Stromal cell of bone marrow (primary cell): ENCODE results near the gene DENND2D.

ENCODE experiments used
- DNase-seq: peaks from one replicate; pipeline ENCODE4 v3.0.0-alpha.2; 2012; ENCODE audit warnings: low read depth

Gene DENND2D

GRCh38 chr1:111202707-111203623 is 2.5 kb upstream of the DENND2D start:
- DNase-seq, result no peak

DNA sequence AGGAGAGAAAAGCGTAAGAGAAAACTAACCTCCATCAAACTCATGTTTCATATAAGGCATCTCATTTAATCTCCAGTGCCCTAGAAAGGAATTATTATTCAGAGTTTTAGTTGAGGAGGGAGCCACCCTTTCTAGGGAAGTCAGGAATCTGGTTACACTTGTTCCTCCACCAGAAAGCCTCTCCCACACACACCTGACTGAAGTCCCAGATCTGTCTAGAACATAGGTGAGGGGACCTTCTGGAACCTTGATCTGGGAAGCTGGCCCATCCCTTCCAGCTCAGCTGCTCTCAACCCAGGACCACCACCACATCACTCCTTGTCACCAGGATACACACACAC is 1.9 kb upstream of the DENND2D start:
- DNase-seq, result no peak

DNA sequence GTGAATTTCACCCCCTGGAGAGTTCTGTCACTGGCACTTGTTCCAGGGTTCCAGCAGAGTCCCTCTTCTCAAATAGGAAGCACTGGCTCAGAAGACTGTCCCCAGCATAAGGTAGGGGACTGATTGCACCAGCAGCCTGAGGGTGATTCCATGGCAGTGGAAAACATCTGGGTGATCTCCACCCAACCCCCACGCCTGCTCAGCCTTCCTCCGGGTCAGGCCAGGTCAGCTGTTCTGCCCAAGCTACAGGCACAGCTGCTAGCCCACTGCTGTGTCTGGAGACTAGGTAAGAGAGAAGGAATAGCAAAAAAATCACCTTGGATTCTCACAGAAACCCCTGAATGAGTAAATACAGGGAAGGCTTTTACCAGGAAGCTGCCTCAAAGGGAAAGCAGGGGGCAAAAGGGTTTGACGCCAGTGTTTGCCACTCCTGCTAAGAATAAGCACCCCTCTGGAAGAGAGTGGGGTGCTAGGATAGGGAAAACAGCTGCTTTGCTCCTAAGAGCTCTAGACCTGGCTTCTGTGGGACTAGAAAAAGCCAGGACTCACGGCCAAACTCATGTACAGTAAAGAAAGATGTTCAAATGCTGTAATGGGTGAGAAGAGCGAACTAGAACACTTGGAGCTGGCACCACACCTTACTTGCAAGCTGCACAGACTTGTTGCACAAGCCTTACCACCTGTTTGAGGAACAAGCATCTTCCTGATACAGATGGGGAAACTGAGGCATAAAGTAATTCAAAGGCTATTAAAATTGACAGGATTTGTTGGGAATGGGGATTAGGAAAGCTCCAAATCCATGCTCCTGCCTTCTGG is 1.0 kb upstream of the DENND2D start:
- DNase-seq, result no peak

DNA sequence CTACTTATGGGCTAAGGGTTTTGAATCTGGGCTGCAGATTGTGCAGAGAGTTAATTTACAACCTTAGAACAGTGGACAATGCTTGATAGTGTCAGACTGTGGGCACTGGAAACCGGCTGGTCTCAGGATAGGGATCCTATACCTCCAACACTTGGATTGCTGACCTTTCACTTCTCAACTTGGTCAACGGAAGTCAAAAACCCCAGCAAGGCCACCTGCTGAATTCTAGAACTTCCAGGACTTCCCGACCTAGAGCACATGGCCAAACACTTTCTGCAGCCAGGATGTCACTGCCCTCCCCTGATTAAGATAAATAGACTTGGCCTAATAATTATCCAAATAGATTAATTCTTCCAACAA is 336 bp upstream of the DENND2D start:
- DNase-seq, result no peak

DNA sequence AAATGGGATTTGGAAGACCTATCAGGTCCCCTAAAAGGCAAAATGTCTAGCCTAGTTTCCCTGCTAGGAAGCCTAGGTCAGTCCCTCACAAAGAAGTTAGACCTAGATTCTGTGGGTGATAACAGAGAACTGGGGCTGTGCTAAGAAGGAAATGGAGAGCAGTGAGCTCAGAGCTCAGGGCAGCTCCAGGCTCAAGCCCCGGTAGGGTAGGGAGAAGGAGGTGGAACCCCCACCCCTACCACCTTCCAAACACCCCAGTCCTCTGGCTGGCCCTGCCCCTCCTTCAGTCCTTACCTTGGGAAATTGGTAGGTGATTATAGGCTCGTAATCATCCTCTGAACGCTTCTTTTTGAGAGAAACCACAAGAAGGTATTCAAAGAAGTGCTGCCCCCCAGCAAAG is 1.1 kb downstream of the DENND2D start:
- DNase-seq, result no peak

DNA sequence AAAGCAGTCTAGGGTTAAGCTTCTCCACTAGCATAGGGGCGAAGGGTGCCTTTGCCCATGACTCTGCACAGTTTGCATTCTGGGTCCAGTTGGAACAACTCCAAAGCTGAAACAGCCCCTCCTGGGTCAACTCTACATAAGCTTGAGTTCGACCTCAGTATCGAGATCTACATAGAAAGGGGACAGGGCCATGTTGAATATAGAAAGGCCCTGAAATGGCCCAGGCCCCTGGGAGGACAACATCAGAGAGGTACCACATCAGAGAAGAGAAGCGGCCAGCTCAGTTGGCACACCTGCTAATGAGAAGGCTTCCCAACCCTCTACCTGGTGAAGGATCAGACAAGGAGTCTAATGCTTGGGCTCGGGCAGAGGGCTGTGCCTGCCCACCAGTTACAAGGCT is 1.6 kb downstream of the DENND2D start:
- DNase-seq, result no peak

DNA sequence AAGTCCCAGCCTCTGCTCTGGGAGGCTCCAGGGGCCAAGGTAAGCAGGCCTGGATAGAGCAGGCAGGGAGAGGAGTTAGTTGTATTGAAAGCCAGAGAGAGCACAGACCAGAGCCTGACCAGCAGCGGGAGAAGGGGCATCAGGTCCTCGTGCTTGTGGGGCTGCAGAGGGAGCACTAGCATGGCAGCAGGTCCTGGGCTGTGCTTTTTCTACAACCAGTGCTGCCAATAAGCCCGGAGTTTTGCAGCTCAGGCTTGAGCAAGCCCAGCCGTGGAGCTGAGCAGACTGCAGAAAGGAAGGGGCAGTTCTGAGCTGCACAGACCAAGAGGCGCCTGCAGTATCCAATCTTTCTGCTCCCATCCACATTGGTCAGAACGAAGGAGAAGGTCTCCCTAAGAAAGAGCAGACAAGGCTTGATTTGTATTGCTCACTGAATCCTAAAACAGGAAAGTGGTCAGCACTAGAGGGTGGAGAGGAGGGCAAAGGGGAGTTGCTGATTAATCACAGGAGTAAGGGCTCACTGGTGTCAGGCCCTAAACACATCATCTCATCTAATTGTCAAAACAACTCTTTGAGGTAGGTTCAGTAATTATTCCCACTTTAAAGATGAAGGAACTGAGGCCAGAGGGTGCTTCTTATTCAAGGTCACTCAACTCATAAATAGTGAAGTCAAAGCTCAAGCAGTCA is 2.7 kb downstream of the DENND2D start:
- DNase-seq, result no peak

DNA sequence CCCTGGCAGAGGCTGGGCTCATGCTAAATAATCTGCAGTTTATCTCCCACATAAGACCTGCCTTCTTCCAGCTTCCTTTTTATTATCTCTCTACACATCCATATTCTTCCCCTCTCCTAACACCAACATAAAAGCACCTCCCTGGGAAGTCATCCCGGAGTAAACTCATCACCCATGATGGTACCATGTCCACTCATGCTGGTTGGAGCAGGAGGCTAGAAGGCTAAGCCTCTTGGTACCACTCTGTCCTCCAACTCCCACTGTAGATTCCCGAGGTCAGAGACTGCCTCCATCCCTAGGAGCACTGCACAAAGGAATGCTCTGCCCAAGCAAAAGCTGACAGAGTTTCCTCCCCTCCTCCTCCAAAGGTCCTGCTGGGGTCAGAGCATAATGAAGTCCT is 4.2 kb downstream of the DENND2D start:
- DNase-seq, result no peak

- DNase-seq, result no peak
Observed at GRCh38 chr1:111195002-111195684, 5.3 kb downstream of the DENND2D start.

GRCh38 chr1:111193712-111194480 is 6.5 kb downstream of the DENND2D start:
- no peak for DNase-seq

DNA sequence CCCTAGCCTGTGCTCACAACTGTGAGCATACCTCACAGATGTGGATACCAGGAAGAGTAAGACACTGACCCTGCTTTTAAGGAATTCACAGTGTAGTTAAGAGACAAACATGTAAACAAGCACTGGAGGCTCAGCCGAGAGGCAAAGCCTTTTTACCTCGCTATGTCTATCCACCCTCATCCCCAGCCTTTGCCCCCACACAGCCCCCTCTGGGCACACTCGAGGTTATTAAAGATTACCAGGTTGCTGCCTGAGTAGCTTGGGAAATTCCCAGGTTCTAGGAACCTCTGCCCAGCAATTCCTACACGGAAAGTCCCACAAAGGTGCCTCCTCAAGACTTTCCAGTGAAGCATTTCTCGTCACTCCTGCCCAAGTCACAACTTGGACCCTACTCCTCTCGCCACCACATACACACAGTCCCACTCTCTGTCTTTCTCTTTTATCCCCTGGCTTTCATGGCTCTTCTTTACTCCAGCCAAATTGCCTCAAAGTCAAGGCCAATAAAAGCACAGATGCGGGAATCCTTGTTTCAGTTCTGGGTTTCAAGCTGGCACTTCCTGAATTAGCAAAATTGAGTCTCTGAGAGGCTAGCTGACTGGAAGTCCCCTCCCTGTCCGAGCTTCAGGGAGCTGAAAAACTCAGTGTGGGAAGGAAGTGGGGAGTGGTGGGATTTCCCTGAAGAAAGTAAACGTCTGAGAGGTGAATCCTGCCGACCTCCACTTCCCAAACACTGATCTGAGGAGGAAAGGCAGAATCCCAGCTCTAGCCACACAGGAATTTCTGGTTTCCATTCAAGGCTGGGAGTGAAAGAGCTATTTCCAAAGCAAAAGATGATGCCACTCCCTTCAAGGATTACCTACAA is 7.6 kb downstream of the DENND2D start:
- no peak for DNase-seq

GRCh38 chr1:111192074-111192473 is 8.4 kb downstream of the DENND2D start:
- no peak for DNase-seq

- peak; percentile 58 for DNase-seq
Observed at GRCh38 chr1:111191496-111191895, 8.9 kb downstream of the DENND2D start.

DNA sequence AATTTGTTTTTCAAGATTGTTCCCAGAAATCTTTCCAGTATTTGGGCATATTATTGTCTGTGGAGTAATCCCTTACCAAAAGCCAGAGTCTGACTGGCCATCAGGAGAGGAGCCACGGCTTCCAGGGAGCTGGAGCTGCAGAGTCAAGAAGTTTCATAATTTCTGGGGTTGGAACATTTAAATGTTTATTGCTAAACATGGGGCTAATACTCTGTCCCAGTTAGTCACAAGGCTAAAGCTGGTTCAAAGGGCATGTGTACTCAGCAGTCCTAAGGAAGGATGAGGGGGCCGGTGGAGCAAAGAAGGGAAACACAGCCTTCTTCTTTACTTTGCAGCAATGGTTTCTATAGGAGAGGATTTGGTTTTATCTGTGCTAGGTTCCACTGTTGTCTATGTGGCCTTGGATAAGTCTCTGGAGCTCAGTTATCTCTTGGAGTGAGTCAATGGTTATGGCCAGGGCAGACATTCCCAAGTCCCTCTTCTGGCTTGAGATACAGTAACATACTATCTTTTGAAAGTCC is 9.5 kb downstream of the DENND2D start:
- DNase-seq, result peak; percentile 79

DNA sequence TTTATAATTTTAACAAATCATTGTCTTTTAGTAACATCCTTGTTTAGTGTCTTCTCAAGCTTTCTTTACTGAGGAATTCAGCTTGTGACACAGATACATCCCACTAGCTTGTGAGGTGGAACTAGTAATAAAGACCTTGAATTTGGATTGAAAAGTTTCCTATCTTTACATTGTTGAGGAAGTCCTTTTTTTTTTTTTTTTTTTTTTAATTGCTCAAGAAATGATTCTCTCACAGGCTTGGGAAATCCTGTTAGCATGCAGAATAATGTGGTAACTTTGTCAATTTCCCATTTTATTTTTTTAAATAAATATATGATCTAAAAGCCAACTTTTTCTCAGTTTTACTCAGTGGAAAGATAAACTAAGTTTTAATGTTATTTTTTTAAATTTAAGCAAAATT is 15.8 kb downstream of the DENND2D start:
- DNase-seq, result no peak

DNA sequence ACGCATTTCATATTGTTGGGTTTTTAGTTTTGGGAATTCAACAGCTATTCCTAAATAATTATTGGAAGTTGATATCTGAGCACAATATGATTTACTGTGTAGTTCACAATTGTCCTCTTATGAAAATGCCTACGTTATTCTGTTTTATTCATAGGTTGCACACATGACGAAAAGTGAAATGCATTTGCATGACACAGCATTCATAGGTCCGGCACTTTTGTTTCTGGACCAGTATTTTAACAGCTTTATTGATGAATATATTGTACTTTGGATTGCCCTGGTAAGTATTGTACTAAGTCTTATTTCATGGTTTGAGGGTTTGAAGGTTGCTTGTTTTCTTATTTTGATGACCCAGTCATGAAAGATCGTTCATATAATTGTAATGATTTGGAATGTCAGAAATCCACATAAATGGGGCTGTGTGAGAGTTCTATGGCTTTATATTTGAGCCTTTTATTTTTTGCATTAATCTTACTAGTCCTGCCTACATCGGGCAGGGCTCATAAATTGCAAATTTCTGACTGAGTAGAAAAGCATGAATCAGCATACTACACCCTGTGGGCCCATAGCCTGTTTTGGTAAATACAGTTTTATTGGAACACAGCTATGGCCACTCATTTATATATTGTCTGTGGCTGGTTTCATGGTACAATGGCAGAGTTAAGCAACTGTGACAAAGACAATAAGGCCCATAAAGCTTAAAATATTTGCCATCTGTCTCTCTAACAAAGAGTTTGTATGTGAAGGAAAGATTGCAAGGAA is 17.0 kb downstream of the DENND2D start:
- no peak for DNase-seq

- DNase-seq, result no peak
Observed at GRCh38 chr1:111182052-111182451, 18.4 kb downstream of the DENND2D start.

DNA sequence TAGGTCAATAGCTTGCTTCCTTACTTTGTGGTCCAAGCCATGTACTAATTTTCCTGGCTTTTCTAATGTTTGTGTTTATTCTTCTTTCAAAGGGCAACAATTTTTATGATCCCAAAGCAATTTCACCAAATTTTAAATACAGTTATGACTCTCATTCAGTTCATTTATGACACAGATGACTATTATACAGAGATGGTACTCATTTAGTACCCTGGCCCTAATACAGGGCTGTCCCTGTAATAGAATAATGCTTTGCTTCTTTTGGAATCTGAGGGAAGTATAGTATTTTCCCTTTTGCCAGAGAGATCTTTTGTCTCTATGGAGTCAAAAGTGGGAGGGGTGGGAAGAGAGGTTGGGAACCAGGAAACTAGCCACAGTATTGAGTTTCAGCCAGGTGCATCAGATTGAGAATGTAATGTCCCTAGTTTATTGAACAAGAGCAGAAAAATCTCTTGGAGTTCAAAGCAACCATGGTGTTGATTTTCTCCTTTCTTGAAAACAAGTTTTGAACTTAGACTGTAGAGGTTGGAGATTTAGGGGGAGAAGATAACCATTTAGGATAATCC is 20.4 kb downstream of the DENND2D start:
- DNase-seq, result no peak

- DNase-seq, result no peak
Observed at GRCh38 chr1:111176678-111177077, 23.8 kb downstream of the DENND2D start.
